ENCODE data around the gene INSYN2A. TPM values are rescaled to one million over a fixed set of nuclear protein-coding genes. Genes with fewer than 3 reads are reported as not detected.

The INSYN2A gene
- total and polyA plus RNA-seq, 2 of the 13 experiments (the other 11 are each of a cell fraction or from before 2014, with no cell fraction given), result not detected

DNA sequence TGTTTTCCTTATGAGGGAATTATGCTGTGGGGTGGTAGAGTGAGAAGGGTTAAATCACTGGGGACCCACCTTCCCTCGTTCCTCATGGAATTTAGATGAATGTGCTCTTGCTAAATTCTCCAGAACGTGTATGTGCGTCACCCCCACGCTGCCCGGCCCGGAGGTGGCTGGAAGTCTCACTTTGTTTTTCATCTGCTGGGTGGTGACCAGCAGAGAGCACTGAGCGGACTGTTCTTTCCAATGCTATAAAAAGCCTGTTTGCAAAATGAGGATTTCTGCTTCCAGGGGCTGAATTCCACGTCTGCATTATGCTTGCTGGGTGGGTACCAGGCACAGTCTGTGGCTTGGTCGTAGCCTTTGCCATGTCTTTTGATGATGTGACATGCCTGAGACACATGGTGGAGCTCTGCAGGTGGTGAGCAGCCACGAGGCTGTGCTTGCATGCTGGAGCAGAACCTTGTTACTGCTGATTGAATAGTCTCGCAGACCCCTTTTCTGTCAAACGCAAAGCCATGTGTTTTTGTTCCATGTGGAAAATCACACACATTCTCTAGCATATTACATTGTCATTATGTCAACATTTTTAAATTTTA is 31.9 kb upstream of the INSYN2A start (continued):
- TF ChIP-seq ZNF629 (CRISPR knock-in tag; conservative IDR thresholded peaks at IDR 0.05) (no peak), ZNF556 (CRISPR knock-in tag; IDR thresholded peaks at IDR 0.05; ENCODE audit: borderline replicate concordance) (no peak), SMAD3 (CRISPR knock-in tag; IDR thresholded peaks at IDR 0.05) (no peak), ZNF737 (CRISPR knock-in tag; IDR thresholded peaks at IDR 0.05; ENCODE audit: borderline replicate concordance) (no peak), ZNF660 (CRISPR knock-in tag; IDR thresholded peaks at IDR 0.05; ENCODE audit: borderline replicate concordance, low read depth) (no peak), STAT5B (CRISPR knock-in tag; IDR thresholded peaks at IDR 0.05) (no peak)
- TF ChIP-seq, protein P1, sequence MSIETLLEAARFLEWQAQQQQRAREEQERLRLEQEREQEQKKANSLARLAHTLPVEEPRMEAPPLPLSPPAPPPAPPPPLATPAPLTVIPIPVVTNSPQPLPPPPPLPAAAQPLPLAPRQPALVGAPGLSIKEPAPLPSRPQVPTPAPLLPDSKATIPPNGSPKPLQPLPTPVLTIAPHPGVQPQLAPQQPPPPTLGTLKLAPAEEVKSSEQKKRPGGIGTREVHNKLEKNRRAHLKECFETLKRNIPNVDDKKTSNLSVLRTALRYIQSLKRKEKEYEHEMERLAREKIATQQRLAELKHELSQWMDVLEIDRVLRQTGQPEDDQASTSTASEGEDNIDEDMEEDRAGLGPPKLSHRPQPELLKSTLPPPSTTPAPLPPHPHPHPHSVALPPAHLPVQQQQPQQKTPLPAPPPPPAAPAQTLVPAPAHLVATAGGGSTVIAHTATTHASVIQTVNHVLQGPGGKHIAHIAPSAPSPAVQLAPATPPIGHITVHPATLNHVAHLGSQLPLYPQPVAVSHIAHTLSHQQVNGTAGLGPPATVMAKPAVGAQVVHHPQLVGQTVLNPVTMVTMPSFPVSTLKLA (IDR thresholded peaks at IDR 0.05), result peak; percentile 54; the same call in 1 of the 2 replicates
- TF ChIP-seq, protein P2, sequence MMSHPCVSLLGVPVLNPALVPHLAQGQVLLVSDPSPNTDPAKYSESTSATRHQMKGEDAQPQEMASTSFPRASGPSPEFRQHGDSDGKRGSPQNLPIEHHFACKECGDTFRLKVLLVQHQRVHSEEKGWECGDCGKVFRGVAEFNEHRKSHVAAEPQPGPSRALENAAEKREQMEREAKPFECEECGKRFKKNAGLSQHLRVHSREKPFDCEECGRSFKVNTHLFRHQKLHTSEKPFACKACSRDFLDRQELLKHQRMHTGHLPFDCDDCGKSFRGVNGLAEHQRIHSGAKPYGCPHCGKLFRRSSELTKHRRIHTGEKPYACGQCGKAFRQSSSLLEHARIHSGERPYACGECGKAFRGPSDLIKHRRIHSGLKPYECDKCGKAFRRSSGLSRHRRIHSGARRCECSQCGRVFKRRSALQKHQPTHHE (CRISPR knock-in tag; IDR thresholded peaks at IDR 0.05; ENCODE audit: borderline replicate concordance), result no peak
- TF ChIP-seq, protein P3, sequence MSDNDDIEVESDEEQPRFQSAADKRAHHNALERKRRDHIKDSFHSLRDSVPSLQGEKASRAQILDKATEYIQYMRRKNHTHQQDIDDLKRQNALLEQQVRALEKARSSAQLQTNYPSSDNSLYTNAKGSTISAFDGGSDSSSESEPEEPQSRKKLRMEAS (IDR thresholded peaks at IDR 0.05), result 0 out of 2 replicates have a peak, but pooled peaks have one; percentile 33
- TF ChIP-seq, protein P4, sequence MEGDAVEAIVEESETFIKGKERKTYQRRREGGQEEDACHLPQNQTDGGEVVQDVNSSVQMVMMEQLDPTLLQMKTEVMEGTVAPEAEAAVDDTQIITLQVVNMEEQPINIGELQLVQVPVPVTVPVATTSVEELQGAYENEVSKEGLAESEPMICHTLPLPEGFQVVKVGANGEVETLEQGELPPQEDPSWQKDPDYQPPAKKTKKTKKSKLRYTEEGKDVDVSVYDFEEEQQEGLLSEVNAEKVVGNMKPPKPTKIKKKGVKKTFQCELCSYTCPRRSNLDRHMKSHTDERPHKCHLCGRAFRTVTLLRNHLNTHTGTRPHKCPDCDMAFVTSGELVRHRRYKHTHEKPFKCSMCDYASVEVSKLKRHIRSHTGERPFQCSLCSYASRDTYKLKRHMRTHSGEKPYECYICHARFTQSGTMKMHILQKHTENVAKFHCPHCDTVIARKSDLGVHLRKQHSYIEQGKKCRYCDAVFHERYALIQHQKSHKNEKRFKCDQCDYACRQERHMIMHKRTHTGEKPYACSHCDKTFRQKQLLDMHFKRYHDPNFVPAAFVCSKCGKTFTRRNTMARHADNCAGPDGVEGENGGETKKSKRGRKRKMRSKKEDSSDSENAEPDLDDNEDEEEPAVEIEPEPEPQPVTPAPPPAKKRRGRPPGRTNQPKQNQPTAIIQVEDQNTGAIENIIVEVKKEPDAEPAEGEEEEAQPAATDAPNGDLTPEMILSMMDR (CRISPR knock-in tag; IDR thresholded peaks at IDR 0.05), result peak; percentile 53

Data from HepG2 (cell line).